H1 (cell line): ENCODE results near the gene EYA4. TPM values are rescaled to one million over a fixed set of nuclear protein-coding genes. Genes with fewer than 3 reads are reported as not detected.

Experiments used
- ASH2L ChIP-seq: fragments of 200-600, 300-600 bp; sonication (generic); IDR thresholded peaks from one replicate; pipeline ENCODE4 v1.7.1; 2017; ENCODE audit warnings: low read length
- ATF3 ChIP-seq: IDR thresholded peaks from 2 replicates; pipeline ENCODE4 v1.6.1; 2011; ENCODE audit warnings: low read depth, mild to moderate bottlenecking, low read length; ENCODE audit not compliant: insufficient read depth
- EZH2 ChIP-seq: fragments of 200-600 bp; sonication (generic); IDR thresholded peaks from 2 replicates; pipeline ENCODE4 v1.7.1; 2012; ENCODE audit warnings: low read depth, mild to moderate bottlenecking, moderate library complexity, low read length, inconsistent platforms; ENCODE audit not compliant: severe bottlenecking
- GABPA ChIP-seq: IDR thresholded peaks from 2 replicates; pipeline ENCODE4 v1.6.1; 2011; ENCODE audit warnings: mild to moderate bottlenecking, low read length, moderate library complexity, borderline replicate concordance; ENCODE audit not compliant: insufficient read depth
- NANOG ChIP-seq: IDR thresholded peaks from 2 replicates; pipeline ENCODE4 v1.6.1; 2011; ENCODE audit warnings: low read length, low read depth, mild to moderate bottlenecking, inconsistent platforms; ENCODE audit not compliant: insufficient read depth, poor library complexity, severe bottlenecking
- RBBP5 ChIP-seq: IDR thresholded peaks from 2 replicates; pipeline ENCODE4 v1.7.1; 2012; ENCODE audit warnings: low read depth, mild to moderate bottlenecking, inconsistent platforms, low read length, moderate library complexity, borderline replicate concordance
- YY1 ChIP-seq: IDR thresholded peaks from 2 replicates; pipeline ENCODE4 v1.6.1; 2011; ENCODE audit warnings: low read depth, mild to moderate bottlenecking, low read length
- polyA plus RNA-seq, 7 experiments: library from polyadenylated mRNA; depleted of rRNA in 3 of 7; stranded (reverse) in 5 of 7; unstranded in 2 of 7; fragments of >200 nt in 5 of 7; fragments of 200-250 nt in 2 of 7; gene quantifications; 1 replicate in 5 of 7; 2 replicates in 1 of 7; 4 replicates in 1 of 7; pipeline versions ENCODE4 v1.2.1 to v1.2.3, GENCODE V29; 2011 to 2013; ENCODE audit warnings: missing spikeins in 2 of 7, mixed read lengths in 2 of 7
- total RNA-seq: library from RNA; stranded (reverse); fragmentation: NEBNext Ultra II Directional; extraction: Animal tissue kit (Norgen Biotek cat#: 25700); gene quantifications from 2 replicates; pipeline ENCODE4 v1.2.1, GENCODE V29; 2021

EYA4 gene
- total and polyA plus RNA-seq, 2 of the 8 experiments (the other 6 are each of a cell fraction or from before 2014, with no cell fraction given), result 0.06 to 0.17 TPM

GRCh38 chr6:133460101-133460500 is 218.9 kb downstream of the EYA4 start (continued):
- no peak for TF ChIP-seq NANOG
- TF ChIP-seq ASH2L, result no peak
- no peak for TF ChIP-seq RBBP5
- no peak for TF ChIP-seq EZH2
- no peak for TF ChIP-seq ATF3
- no peak for TF ChIP-seq YY1
- no peak for TF ChIP-seq GABPA
